Adrenal gland (tissue), 12 donors: ENCODE data around the gene NAV2. TPM values are rescaled to one million over a fixed set of nuclear protein-coding genes. Genes with fewer than 3 reads are reported as not detected.

Experiments
- DNase-seq, 7 donors: peaks; one replicate each; pipeline ENCODE4 v3.0.0-alpha.2; 2019 to 2020
- H3K27ac ChIP-seq, 5 donors: fragments of 200-600 bp; sonication (generic) in 4 of 5; 1 replicate in 3 of 5; 2 replicates in 2 of 5; pipeline versions ENCODE4 v1.5.1 to v1.8.0; 2016 to 2020; ENCODE audit warnings: mild to moderate bottlenecking in 1 of 5
- H3K27me3 ChIP-seq: fragments of 200-600 bp; 2 replicates; pipeline ENCODE4 v1.8.0; 2021
- H3K36me3 ChIP-seq, 2 donors: fragments of 200-600 bp; replicated peaks in 1 of 2; 1 replicate in 1 of 2; 2 replicates in 1 of 2; pipeline versions ENCODE4 v1.5.1 to v1.8.0; 2018 to 2022
- H3K4me1 ChIP-seq, 2 donors: fragments of 200-600 bp; replicated peaks in 1 of 2; 1 replicate in 1 of 2; 2 replicates in 1 of 2; pipeline versions ENCODE4 v1.5.1 to v1.8.0; 2018 to 2021
- H3K4me3 ChIP-seq, 4 donors: fragments of 200-600 bp; sonication (generic) in 3 of 4; one replicate each; pipeline ENCODE4 v1.5.1; 2016 to 2018
- H3K9me3 ChIP-seq, 3 donors: fragments of 200-600 bp; sonication (generic) in 1 of 3; replicated peaks in 1 of 3; 1 replicate in 2 of 3; 2 replicates in 1 of 3; pipeline versions ENCODE4 v1.5.1 to v1.8.0; 2016 to 2021
- CTCF ChIP-seq, 6 experiments: fragments of 450-650 bp in 4 of 6; fragments of 200-600 bp in 2 of 6; sonication (generic) in 1 of 6; IDR thresholded peaks; 1 replicate in 5 of 6; 2 replicates in 1 of 6; pipeline versions ENCODE4 v1.5.1 to v1.8.0; 2016 to 2021; ENCODE audit warnings: antibody characterized with exemption in 6 of 6, mild to moderate bottlenecking in 2 of 6, moderate library complexity in 1 of 6
- POLR2A ChIP-seq, 2 donors: fragments of 450-650 bp; IDR thresholded peaks; one replicate each; pipeline ENCODE4 v1.6.1; 2017; ENCODE audit warnings: antibody characterized with exemption in 2 of 2, mild to moderate bottlenecking in 2 of 2, moderate library complexity in 1 of 2
- WGBS, 4 donors: extraction: QIAGEN DNeasy Blood & Tissue Kit in 2 of 4; methylation state at CpG; one replicate each; pipeline versions ENCODE4 v1.1.5 to v1.1.7; 2013 to 2017; 5-methylcytosine and 5-hydroxymethylcytosine counted together
- intact Hi-C, 2 donors: fragments of 100-400 bp; cut with DNase I; formaldehyde crosslinking; loops; one replicate each; pipeline versions ENCODE4 v1.14.1 to v1.15.0; 2022 to 2023
- polyA plus RNA-seq, 3 donors: library from polyadenylated mRNA; stranded (reverse); fragments of 200-250 nt in 2 of 3; fragments of 350-450 nt in 1 of 3; fragmentation: Illumina TruSeq in 1 of 3; extraction: RNeasy Lipid Tissue Mini Kit (QIAGEN cat#74804) in 1 of 3; gene quantifications; one replicate each; pipeline ENCODE4 v1.2.3, GENCODE V29; 2013 to 2014
- total RNA-seq, 9 donors: library from RNA; depleted of rRNA in 4 of 9; stranded (reverse); fragments of >200 nt in 4 of 9; fragments of 120-200 nt in 1 of 9; fragmentation: NEBNext Ultra II Directional in 1 of 9; extraction: Animal tissue kit (Norgen Biotek cat#: 25700) in 1 of 9; gene quantifications; one replicate each; pipeline versions ENCODE4 v1.1.0 to v1.2.4, GENCODE V29; 2013 to 2023
- donor health status: healthy with polysubstance abuse.
- donor health status: Bipolar disorder and iron deficiency.
- donor health status: DM: yes; HTN: yes; CAD: no.
- donor health status: DM: no; HTN: no; CAD: no.
- donor health status: DM: no; HTN: no; CAD: no.
- donor health status: DM: yes; HTN: yes; CAD: no.

NAV2 gene
- total and polyA plus RNA-seq, 12 donors = 1.6 to 9.2 (median 5.5) TPM

- Histone ChIP-seq H3K4me1 (peaks cover 10 to 11% of the 10 kb centered on the region in 2 donors), H3K9me3 (no peaks in the 10 kb centered on the region), H3K27ac (no peak overlapping the region), H3K4me3 (no peak overlapping the region), H3K36me3 (peaks cover 0 to 4% of the 10 kb centered on the region in 2 donors), H3K27me3 (no peaks in the 10 kb centered on the region)
- no peak for TF ChIP-seq POLR2A (IDR thresholded peaks at IDR 0.05)
- no peak for TF ChIP-seq CTCF (IDR thresholded peaks at IDR 0.05)
- WGBS, 4 donors = 0 to 50% (median 20%) methylated on average over 1 of the region's 1 CpG
- no peak for DNase-seq
- intact Hi-C loops = no loop called here
Measured at GRCh38 chr11:20116825-20117224, 404.2 kb downstream of the NAV2 start.

- no peak for TF ChIP-seq POLR2A (IDR thresholded peaks at IDR 0.05)
- TF ChIP-seq CTCF (IDR thresholded peaks at IDR 0.05) = no peak
- Histone ChIP-seq H3K36me3 (peaks cover 0 to 4% of the 10 kb centered on the region in 2 donors), H3K4me1 (peaks cover 5 to 6% of the 10 kb centered on the region in 2 donors), H3K27ac (no peak overlapping the region), H3K27me3 (no peaks in the 10 kb centered on the region), H3K9me3 (no peaks in the 10 kb centered on the region), H3K4me3 (no peak overlapping the region)
- DNase-seq = no peak
- intact Hi-C loops = no loop called here
- 92 to 96% (median 95%) methylated on average over 5 of the region's 5 CpGs for WGBS, 4 donors
Measured at GRCh38 chr11:20117291-20117690, 404.7 kb downstream of the NAV2 start.

GRCh38 chr11:20118209-20118608 is 405.6 kb downstream of the NAV2 start:
- H3K9me3 ChIP-seq = no peaks in the 10 kb centered on the region
- intact Hi-C loops = no loop called here
- no peaks in the 10 kb centered on the region for H3K4me1 ChIP-seq
- H3K27me3 ChIP-seq = no peaks in the 10 kb centered on the region
- TF ChIP-seq POLR2A (IDR thresholded peaks at IDR 0.05) (no peak), CTCF (IDR thresholded peaks at IDR 0.05) (no peak)
- no peak overlapping the region for H3K4me3 ChIP-seq
- no peak overlapping the region for H3K27ac ChIP-seq
- WGBS, 4 donors = 94 to 98% (median 97%) methylated on average over 15 of the region's 15 CpGs
- peaks cover 0 to 4% of the 10 kb centered on the region in 2 donors for H3K36me3 ChIP-seq
- no peak for DNase-seq

- H3K36me3 ChIP-seq = peaks cover 0 to 4% of the 10 kb centered on the region in 2 donors
- H3K9me3 ChIP-seq = no peaks in the 10 kb centered on the region
- no peak for DNase-seq
- intact Hi-C loops = no loop called here
- no peak overlapping the region for H3K4me3 ChIP-seq
- H3K4me1 ChIP-seq = no peaks in the 10 kb centered on the region
- TF ChIP-seq POLR2A (IDR thresholded peaks at IDR 0.05) (no peak), CTCF (IDR thresholded peaks at IDR 0.05) (no peak)
- no peaks in the 10 kb centered on the region for H3K27me3 ChIP-seq
- 91 to 96% (median 95%) methylated on average over 9 to 12 of the region's 12 CpGs for WGBS, 4 donors
- H3K27ac ChIP-seq = no peak overlapping the region
Measured at GRCh38 chr11:20119315-20119714, 406.7 kb downstream of the NAV2 start.
